HL-60/S4 treated with phorbol 12-myristate 13-acetate at 8.2 ng/mL for 4 days and 3 days (cell line): Measurements from ENCODE around the gene PRR7.

Source experiments
- in situ Hi-C: fragments of 300-500 bp; cut with MboI; formaldehyde crosslinking; loops from 2 replicates; pipeline ENCODE4 v1.15.0; 2022; ENCODE audit warnings: low sequenced_read_pairs

PRR7 gene

DNA sequence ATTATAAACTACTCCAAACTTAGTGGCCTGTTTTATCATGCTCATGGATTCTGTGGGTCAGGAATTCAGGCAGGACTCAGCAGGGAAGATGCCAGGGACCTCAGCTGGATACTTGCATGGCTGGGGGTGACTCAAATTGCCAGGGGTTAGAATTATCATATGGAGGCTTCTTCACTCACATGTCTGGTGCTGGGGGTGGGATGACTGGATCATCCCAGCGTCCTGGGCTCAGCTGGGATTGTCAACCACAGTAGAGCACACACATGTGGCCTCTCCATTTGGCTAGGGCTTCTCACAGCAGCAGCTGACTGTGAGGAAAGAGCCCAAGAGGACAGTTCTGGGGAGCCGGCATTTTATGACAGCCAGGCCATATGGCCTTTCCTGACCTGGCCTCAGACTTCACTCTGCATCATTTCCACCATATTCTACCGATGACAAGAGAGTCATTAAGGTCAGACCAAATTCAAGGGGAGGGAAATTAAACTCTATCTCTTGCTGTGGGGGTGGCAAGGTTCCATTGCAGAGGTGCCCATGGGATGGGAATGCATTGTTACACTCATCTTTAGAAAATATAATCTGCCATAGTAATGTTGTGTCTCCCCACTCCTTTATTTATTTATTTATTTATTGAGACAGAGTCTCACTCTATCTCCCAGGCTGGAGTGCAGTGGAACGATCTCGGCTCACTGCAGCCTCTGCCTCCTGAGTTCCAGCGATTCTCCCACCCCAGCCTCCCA, 25.4 kb upstream of the PRR7 start:
- in situ Hi-C loops, result no loop called here

DNA sequence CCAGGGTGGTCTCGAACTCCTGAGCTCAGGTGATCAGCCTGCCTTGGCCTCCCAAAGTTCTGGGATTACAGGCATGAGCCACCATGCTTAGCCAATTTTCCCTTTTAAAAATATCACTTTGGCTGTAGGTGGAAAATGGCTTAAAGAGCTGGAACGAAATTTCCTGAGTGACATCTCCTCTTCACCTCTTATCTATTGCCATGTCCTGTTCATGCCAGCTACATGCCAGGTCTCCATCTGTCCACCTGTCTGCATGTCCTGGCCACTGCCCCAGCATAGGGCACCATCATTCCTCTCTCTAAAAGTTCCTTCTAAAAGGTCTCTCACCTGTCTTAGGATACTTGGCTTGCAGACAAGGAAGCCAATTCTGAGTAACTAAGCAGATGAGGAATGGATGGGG, 22.9 kb upstream of the PRR7 start:
- in situ Hi-C loops, result no loop called here

DNA sequence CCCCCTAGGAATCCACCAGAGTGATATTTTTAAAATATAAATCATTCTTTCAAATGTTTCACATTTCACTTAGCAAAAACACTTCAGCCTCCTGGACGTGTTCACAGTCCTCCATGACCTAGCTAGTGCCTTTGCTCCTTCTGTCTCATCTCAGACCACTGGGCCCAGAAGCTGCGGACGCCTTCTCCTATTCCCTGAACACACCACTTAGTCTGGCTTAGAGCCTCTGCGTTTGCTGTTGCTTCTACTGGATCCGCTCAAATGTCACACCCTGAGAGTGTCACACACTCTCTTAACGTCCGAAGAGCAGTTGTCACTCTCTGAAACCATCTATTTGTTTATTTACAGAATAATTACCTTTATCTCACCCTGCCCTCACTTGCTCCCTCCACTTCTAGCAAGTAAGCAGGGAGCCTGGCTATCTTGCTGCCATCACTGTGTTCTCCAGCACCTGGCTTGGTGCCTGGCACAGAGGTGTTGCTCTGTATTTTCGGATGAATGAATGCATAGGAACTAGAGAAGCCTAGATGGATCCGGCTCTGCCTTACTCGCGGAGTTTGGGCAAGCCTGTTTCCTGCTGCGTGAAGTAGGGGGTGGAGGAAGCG, 21.3 kb upstream of the PRR7 start:
- in situ Hi-C loops, result no loop called here

DNA sequence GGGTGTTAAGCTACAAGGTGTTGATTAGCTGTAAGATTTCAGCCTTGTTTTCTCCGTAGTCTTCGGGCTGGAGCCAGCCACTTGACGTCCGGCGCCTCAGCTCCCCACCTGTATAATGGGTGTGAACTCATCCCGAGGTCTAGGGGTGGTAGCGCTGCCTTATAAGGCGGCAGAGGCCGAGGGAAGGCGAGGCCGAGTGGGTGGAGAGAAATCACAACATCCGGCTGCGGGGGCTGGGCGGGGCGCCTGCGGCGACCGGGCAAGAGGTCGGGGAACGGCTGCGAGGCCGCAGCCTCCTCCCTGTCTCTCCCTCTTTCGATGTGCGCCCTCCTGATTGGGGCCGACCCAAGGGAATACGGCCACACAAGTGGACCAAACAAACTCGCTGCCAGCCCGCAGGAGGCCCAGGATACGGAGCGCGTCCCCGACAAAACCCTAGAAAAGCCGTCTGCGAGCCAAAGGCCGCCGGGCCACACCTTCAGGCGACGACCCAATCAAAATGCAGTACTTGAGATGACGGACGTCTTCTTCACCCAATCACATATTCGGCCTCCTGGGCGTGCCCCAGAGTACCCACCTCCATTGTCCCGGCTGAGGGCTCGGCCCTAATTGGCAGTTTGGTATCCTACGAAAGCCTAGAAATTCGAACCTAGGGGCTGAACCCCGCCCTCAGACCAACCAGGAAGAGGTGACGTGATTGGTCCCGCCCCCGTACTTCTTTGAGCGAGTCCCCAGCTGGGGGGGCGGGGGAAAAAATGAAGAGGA, 20.6 kb upstream of the PRR7 start:
- in situ Hi-C loops, result no loop called here

DNA sequence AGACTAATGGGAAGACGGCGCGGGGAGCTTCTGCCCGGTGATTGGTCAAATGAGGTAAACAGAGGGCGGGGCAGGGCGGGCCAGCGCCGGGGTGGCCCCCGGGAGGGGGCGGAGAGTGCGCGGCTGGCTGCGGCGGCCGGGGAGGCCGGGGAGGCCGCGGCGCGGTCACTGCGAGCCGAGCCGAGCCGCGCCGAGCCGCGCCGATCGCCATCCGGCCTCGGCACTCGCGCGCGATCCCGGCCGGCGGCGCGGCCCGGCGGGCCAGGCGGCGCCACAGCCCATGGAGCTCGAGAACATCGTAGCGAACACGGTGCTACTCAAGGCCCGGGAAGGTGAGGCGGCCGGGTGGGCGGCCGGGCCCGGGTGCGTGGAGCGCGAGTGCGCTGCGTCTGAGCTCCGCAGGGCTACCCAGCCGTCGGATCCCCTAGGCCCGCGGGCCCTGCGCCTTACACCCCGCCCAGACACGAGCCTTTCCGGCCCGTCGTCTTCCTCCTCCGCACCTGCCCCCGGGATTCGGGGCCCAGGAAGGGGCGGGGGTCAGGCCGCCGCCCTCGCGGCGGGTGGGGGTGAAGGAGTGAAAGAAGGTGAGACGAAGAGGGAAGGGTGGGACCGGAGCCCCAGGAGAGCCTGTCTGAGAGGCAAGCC, 19.9 kb upstream of the PRR7 start, which contains the start of gene GRK6:
GRK6 (plus strand) TSS at position 111 of the 645 bp plus-strand sequence; CDS start at position 281, 170 bp downstream.
- in situ Hi-C loops, result no loop called here

DNA sequence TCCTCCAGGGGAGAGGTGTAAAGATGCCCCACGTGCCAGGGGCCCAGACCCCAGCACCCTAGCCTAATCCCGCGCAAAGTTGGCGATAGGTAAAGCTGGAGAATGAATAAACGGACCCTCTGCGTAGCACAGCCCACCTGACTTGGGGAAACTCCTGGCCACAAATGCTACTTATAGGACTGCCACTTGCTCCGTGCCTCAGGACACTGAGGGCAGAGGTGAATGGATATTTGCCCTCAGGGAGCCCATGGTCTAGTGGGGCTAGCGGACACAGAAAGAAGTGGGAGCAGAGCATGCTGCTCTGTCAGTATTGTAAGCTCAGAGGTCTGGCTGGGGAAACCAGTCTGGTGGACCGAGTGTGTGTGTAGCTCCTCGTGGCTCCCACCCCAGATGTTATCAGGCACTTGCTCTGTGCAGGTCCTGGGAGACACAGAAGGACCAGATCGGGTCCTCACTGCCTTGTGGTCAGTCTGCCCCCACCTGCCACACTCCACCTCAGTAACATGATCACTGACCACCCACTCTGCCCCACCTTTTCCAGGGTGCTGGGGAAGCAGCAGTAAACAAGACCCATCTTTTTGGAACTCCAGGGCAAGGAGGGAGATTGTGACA, 19.3 kb upstream of the PRR7 start:
- in situ Hi-C loops, result no loop called here

DNA sequence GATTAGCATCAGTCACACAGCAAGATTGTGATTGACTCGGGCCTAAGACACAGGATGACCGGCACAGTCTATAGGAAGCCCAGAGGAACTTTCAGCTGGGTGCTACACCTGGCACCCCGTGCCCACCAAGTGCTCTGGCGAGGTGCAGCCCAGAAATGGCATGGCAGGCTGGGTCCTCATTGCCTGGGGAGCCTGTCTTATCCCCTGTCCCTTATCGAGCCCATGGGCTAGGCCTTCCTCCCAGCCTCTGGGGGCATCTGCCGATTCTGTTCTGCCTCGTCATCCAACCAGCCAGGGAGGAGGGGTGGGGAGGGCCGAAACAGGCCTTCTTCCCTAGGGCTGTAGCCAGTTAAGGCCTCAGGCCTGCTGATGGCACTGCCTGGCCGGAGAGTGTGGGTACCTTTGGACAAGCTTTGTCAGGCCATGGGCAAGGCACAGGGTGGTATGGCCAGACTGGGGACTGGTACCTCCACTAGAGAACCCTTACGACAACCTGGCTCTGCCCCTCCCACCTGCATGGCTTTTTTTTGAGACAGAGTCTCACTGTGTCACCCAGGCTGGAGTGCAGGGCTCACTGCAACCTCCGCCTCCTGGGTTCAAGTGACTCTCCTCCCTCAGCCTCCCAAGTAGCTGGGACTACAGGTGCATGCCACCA, 18.6 kb upstream of the PRR7 start:
- in situ Hi-C loops, result no loop called here

DNA sequence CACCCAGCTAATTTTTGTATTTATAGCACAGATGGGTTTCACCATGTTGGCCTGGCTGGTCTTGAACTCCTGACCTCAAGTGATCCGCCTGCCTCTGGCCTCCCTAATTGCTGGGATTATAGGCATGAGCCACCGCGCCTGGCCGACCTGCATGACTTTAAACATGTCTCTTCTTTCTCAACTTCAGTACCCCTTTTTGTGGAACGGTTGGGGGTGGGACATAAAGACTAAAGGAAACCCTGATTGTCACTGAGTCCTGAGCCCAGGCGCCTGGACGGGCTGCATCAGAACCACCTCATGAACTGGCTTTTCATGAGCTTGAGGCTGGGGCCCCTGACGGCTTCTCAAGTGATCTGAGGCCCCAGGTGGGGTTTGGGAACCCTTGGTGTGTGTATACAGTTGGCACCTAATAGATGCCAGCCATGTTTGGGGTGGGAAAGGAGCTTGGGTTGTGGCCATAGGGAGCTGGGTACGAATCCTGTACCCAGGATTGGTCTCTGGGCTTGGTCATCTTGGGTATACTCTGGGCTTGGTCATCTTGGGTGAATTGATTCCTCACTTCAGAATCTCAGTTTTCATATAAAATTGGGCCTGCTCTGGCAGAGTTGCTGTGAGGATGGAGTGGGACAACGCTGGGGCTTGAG, 17.9 kb upstream of the PRR7 start:
- in situ Hi-C loops, result no loop called here

DNA sequence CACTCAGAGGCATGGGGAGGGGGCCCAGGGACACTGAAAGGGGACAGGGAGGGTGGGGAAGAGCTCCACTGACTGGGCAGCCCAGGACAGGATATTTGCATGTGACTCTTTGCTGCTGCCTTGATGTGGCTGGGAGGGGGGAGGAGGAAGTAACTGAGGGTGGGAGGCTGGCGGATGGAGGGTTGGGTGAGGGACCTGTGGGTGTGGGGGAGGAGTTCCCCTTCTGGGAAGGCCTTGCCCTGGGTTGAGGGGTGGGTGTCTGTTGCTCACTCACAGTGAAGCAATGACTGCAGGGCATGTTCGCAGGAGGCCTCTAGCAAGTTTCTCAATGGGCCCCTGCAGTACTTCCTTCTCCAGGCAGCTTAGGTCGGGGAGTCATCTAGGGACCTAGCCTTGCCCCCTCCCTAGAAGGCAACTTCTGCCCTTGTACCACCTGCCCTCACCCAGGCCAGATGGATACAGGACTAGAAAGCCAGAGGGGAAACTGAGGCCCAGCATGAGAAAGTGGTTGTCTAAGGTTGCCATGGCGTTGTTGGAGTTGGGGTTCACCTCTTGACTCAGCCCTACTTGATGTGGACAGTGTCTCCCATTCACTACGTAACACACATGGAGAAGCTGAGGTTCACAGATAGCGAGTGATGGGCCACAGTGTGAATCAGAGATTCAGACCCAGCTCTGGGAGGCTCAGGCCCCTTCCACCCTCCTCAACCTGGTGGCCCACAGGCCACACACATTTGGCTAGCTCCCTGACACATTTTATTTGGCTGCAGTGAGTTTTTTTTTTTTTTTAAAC, 17.2 kb upstream of the PRR7 start:
- in situ Hi-C loops, result no loop called here

DNA sequence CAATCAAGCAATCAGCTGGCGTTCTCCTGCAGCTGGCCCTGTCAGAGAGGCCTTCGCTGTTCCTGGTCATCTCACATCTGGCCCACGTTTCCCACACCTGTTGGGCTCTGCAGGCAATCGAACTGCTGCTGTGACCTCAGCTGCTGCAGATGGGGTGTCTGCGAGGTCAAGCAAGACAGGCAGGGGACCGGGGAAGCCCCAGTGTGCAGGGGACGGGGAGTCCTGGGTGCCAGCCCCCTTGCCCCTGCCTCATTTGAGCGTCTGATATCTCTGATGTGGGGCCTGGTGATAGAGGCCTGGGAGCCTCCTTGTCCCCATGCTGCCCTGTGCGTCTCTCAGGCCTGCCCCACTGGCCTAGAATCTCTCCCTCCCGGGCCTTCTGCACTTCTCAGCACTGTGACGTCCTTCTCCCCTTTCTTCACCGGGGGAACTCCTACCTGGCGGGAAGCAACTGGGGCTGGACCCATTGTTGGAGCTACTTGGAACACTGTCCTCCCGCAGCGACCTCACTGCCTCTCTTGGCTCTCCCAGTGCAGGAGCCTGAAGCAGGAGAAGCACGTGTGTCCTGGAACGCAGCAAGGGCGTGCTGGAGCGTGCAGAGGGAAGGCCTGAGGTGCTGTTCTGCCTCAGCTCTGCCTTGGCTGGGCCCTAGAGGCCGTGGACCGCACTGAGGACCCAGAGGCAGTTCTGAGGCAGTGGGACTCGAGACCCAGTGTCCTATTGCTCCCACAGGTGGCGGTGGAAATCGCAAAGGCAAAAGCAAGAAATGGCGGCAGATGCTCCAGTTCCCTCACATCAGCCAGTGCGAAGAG, 16.3 kb upstream of the PRR7 start:
- in situ Hi-C loops, result no loop called here

DNA sequence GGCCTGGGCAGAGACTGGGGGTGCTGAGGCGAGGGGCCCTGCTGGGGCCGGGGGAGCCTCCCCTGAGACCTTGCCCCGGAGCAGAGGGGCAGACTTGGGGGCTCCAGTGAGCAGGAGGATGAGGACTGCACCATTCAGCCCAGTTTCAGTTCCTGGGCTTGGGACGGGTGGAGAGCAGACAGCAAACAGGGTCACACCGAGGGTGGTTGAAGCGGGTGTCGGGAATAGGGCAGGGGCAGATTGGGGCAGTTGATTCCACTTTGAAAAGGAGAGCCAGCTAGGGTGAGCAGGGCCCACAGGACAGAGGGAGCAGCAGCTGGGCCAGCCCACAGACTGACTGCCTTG, 15.7 kb upstream of the PRR7 start:
- in situ Hi-C loops, result no loop called here

DNA sequence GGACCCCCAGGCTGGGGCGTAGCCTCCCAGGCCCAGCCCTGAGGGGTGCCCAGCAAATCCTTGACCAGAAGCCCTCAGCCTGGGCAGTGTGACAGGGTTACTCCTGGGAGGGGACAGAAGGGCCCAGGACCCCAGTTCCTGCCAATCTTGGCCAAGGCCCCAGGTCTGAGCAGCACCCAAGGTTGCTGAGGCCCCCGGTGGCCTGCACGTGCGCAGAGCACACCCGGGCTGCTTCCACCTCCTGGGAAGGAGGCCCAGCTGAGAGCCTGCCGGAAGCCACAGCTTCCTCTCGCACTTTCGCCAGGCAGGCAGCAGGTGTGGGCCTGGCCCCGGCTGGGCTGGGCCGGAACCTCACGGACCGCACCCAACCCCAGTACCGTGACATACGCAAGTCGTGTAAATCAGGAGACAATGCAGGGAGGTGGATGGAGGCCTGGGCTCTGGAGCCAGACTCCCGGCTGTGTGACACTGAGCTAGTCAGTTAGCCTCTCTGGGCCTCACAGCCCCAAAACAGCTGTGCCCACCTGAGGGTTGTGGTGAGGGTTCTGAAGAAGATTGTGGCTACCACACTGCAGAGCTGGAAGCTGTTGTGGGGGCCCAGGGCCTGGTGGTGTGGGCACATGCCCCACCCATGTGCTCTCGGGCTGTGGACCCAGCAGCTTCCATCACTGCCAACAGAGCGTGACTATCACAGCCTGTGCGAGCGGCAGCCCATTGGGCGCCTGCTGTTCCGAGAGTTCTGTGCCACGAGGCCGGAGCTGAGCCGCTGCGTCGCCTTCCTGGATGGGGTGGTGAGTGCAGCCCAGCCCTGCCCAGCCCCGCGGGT, 15.1 kb upstream of the PRR7 start:
- in situ Hi-C loops, result no loop called here

DNA sequence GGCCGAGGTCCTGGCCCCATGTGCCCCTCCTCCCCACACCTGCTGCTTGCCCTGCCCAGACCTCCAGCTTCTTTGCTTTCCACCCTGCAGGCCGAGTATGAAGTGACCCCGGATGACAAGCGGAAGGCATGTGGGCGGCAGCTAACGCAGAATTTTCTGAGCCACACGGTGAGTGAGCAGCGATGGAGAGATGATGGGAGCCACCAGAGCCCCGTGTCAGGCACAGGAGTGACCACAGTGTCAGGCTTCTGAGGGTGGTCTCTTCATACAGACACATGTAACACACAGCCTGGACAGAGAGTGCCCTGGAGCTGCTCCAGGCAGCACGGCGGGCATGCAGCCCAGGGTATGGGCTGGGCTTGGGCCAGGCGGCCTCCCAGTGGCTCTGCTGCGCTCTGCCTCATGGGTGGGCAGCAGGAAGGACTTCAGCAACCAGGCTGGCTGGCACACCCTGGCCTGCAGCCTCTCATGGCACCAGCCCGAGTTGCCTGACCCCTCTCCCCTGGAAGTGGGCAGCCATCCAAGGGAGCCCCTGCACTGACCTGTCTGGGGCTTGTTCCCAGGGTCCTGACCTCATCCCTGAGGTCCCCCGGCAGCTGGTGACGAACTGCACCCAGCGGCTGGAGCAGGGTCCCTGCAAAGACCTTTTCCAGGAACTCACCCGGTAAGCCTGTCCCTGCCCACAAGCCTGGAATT, 14.3 kb upstream of the PRR7 start:
- in situ Hi-C loops, result no loop called here

DNA sequence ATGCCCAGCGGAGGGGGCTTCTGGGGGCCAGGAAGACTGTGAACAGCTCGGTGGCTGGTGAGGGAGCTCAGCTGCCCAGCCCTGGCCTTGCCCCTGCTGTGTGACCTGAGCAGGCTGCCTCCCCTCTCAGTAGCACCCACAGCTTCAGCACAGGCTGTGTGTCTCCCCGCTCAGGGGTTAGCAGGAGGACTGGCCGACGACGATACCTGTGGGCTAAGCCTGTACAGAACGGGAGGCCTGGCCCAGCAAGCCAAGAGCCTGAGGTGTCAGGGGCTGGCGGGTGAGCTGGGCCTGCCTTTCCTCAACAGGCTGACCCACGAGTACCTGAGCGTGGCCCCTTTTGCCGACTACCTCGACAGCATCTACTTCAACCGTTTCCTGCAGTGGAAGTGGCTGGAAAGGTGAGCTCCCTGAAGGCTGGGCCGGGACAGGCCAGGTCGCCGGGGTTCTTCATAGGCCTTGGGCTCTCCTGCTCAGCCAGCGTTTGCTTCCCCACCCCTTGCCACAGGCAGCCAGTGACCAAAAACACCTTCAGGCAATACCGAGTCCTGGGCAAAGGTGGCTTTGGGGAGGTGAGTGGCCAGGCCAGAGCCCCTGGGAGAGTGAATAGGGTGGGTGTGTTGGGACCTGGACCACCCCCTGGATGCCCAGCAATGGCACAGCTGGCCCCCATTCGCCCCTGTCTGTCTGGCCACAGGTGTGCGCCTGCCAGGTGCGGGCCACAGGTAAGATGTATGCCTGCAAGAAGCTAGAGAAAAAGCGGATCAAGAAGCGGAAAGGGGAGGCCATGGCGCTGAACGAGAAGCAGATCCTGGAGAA, 13.6 kb upstream of the PRR7 start:
- in situ Hi-C loops, result no loop called here

DNA sequence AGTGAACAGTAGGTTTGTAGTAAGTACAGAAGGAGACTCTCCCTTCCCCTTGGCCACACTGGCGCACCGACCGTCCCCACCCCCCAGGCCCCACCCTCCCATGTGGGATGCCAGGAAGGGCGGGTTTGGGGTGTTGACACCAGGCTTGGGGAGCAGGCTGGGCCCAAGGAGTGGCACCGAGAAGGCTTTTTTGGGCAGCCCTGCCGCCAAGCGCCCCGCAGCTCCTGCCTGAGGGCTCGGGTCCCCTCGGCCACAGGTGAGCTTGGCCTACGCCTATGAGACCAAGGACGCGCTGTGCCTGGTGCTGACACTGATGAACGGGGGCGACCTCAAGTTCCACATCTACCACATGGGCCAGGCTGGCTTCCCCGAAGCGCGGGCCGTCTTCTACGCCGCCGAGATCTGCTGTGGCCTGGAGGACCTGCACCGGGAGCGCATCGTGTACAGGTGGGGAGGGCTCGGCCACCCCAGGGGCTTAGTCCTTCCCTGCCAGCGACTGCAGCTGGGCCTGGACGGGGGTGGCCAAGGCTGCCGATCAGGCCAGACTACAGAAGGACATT, 12.9 kb upstream of the PRR7 start:
- in situ Hi-C loops, result no loop called here

DNA sequence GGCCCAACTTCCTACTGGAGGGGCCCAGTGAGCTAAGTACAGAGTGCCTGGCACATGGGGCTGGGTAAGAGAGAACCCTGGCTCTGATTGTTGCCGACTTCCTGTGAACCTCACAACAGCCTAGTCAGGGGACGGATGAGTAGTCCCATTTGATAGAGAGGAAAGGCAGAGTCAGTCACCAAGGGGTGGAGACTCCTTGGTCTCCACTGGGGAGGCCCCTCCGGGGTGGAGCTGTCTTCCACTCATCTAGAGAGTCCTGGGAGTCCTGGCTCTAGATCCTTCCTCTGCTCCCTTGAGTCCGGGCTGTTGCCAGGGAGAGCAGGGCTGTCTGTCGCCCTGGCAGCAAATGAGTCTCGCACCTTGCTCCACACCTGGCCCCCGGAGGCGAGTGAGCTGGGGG, 12.2 kb upstream of the PRR7 start:
- in situ Hi-C loops, result no loop called here
